K562 (cell line): ENCODE measurements around the gene AMPD3. TPM values are rescaled to one million over a fixed set of nuclear protein-coding genes. Genes with fewer than 3 reads are reported as not detected.

ENCODE experiments used
- BCL6 ChIP-seq: fragments of 250-450 bp; sonication (Bioruptor Pico); IDR thresholded peaks from 2 replicates; pipeline ENCODE4 v1.4.0; 2020
- CXXC5 ChIP-seq: fragments of 250-450 bp; sonication (Bioruptor Pico); IDR thresholded peaks from 2 replicates; pipeline ENCODE4 v1.8.0; 2022; ENCODE audit warnings: inconsistent platforms, mild to moderate bottlenecking, moderate library complexity
- KHSRP ChIP-seq: fragments of 450-650 bp; IDR thresholded peaks from 2 replicates; pipeline ENCODE4 v1.6.1; 2017
- KLF16 ChIP-seq: IDR thresholded peaks from 2 replicates; pipeline ENCODE4 v1.6.1; 2016; ENCODE audit warnings: antibody characterized with exemption
- MYC ChIP-seq, 2 experiments: fragments of 250-450 bp in 1 of 2; sonication (Bioruptor Pico) in 1 of 2; IDR thresholded peaks; 2 replicates each; pipeline versions ENCODE4 v1.5.1 to v1.6.1; 2012 to 2021; ENCODE audit warnings: low read depth in 2 of 2, borderline replicate concordance in 1 of 2, improper control_type of control experiment in 1 of 2, low read length in 1 of 2, mild to moderate bottlenecking in 1 of 2, moderate library complexity in 1 of 2
- NR2C2 ChIP-seq, 2 experiments: fragments of 200-800 bp in 1 of 2; sonication (Bioruptor generic) in 1 of 2; sonication (generic) in 1 of 2; formaldehyde crosslinking in 1 of 2; IDR thresholded peaks; 2 replicates each; pipeline versions ENCODE4 v1.6.1 to v1.8.0; 2016 to 2022; ENCODE audit warnings: mild to moderate bottlenecking in 1 of 2, missing compliant biosample characterization in 1 of 2, missing genetic modification characterization in 1 of 2, missing genetic modification reagents in 1 of 2
- PML ChIP-seq: IDR thresholded peaks from 2 replicates; pipeline ENCODE4 v1.6.1; 2012; ENCODE audit warnings: low read length, inconsistent platforms
- PTBP1 ChIP-seq: fragments of 200-400 bp; formaldehyde crosslinking; IDR thresholded peaks from 2 replicates; pipeline ENCODE4 v1.6.1; 2017; ENCODE audit warnings: low read depth, low read length
- RFX1 ChIP-seq: fragments of 450-650 bp; IDR thresholded peaks from 2 replicates; pipeline ENCODE4 v1.6.1; 2016; ENCODE audit warnings: mild to moderate bottlenecking, moderate library complexity
- SMC3 ChIP-seq: conservative IDR thresholded peaks from 2 replicates; pipeline ENCODE4 v1.6.1; 2011; ENCODE audit warnings: low read depth, low read length, improper control_type of control experiment; ENCODE audit not compliant: insufficient read depth
- TEAD4 ChIP-seq, 2 experiments: sonication (generic) in 1 of 2; formaldehyde crosslinking in 1 of 2; IDR thresholded peaks; 2 replicates each; pipeline versions ENCODE4 v1.6.1 to v1.8.0; 2012 to 2022; ENCODE audit warnings: borderline replicate concordance in 1 of 2, inconsistent platforms in 1 of 2, low read length in 1 of 2, mild to moderate bottlenecking in 1 of 2, missing genetic modification reagents in 1 of 2
- TOE1 ChIP-seq, 2 experiments: fragments of 450-650 bp in 1 of 2; sonication (generic) in 1 of 2; formaldehyde crosslinking in 1 of 2; IDR thresholded peaks; 2 replicates each; pipeline versions ENCODE4 v1.7.1 to v1.8.0; 2016 to 2022; ENCODE audit warnings: borderline replicate concordance in 2 of 2, mild to moderate bottlenecking in 2 of 2, antibody characterized with exemption in 1 of 2, inconsistent platforms in 1 of 2, low read depth in 1 of 2, missing genetic modification reagents in 1 of 2, moderate library complexity in 1 of 2
- XRCC5 ChIP-seq: fragments of 200-400 bp; formaldehyde crosslinking; IDR thresholded peaks from 2 replicates; pipeline ENCODE4 v1.6.1; 2017; ENCODE audit warnings: low read depth, mild to moderate bottlenecking, low read length
- ZBTB8A ChIP-seq: fragments of 450-650 bp; IDR thresholded peaks from 2 replicates; pipeline ENCODE4 v1.6.1; 2018; ENCODE audit warnings: mild to moderate bottlenecking, moderate library complexity; ENCODE audit not compliant: partially characterized antibody
- ZNF76 ChIP-seq: fragments of 250-450 bp; sonication (Bioruptor Pico); IDR thresholded peaks from 2 replicates; pipeline ENCODE4 v1.4.0; 2020; ENCODE audit warnings: mild to moderate bottlenecking, moderate library complexity, borderline replicate concordance
- polyA plus RNA-seq, 8 experiments: library from polyadenylated mRNA; depleted of rRNA in 4 of 8; stranded (reverse) in 5 of 8; unstranded in 3 of 8; fragments of >200 nt; fragmentation: Nextera tagmentation in 2 of 8; fragmentation: Illumina TruSeq in 1 of 8; extraction: Ambion mirVana in 2 of 8; extraction: Trizol in 1 of 8; gene quantifications; 2 replicates each; pipeline versions ENCODE4 v1.2.1 to v1.2.3, GENCODE V29; 2011 to 2014; ENCODE audit warnings: inconsistent platforms in 1 of 8, missing spikeins in 1 of 8
- total RNA-seq, 7 experiments: library from RNA; depleted of rRNA in 6 of 7; stranded (reverse); fragments of >200 nt in 6 of 7; fragmentation: Illumina TruSeq in 2 of 7; extraction: Trizol in 2 of 7; gene quantifications; 2 replicates each; pipeline versions ENCODE4 v1.2.1 to v1.2.3, GENCODE V29; 2011 to 2021; ENCODE audit warnings: low replicate concordance in 1 of 7
- TF ChIP-seq, protein P1 (sequence below): sonication (generic); formaldehyde crosslinking; IDR thresholded peaks from 2 replicates; pipeline ENCODE4 v1.9.0; 2022; ENCODE audit warnings: mild to moderate bottlenecking, missing genetic modification reagents
- TF ChIP-seq, protein P2 (sequence below): fragments of 450-650 bp; formaldehyde crosslinking; IDR thresholded peaks from 2 replicates; pipeline ENCODE4 v1.4.0; 2020; ENCODE audit warnings: mild to moderate bottlenecking, moderate library complexity
- TF ChIP-seq, protein P3 (sequence below), 2 experiments: IDR thresholded peaks; 2 replicates each; pipeline ENCODE4 v1.6.1; 2011; ENCODE audit warnings: borderline replicate concordance in 1 of 2, control low read depth in 1 of 2, low read depth in 1 of 2, low read length in 1 of 2, mild to moderate bottlenecking in 1 of 2, mixed read lengths in 1 of 2, moderate library complexity in 1 of 2; ENCODE audit not compliant: insufficient read depth in 1 of 2, insufficient read length in 1 of 2, poor library complexity in 1 of 2, severe bottlenecking in 1 of 2; ENCODE audit errors: extremely low read depth in 1 of 2
- TF ChIP-seq, protein P4 (sequence below): IDR thresholded peaks from 2 replicates; pipeline ENCODE4 v1.6.1; 2012; ENCODE audit warnings: low read depth, low read length, improper control_type of control experiment, borderline replicate concordance

The AMPD3 gene
- total and polyA plus RNA-seq, 9 of the 15 experiments (the other 6 are each of a cell fraction or from before 2014, with no cell fraction given): 4.4 to 23.6 (median 11.2) TPM

DNA sequence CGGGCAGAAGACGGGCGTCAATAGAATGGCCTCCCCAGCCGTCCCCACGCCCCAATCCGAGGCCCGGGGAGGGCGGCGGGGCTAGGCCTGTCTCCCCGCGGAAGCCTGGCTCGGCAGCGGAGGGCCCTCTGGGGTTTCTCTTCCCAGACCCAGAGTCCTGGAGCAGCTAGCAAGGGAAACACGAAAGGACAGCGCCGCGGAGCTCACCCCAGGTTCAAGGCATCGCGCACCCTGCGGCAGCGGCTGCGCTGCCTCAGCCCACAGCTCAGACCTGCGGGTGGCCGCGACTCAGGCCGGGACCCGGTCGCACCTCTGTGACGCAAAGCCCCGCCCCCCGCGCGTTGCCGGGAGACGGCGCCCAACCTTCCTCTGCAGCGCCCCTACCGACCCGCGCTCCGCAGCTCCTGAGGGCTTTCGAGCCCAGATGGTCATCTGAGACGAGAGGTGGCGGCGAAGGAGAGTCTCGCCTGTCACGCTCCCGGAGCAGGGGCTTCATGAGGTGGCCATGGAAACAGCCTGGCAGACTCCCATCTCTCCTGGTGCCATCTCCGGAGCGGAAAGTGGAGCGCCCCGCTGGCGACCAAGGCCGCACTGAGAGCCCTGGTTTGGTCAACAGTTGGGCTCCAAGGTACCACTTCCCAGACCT lies 86.0 kb downstream of the AMPD3 start, which contains the start of gene RNF141 (continued):
- TF ChIP-seq SMC3: peak; percentile 16; the same call in 1 of the 2 replicates
- peak; percentile 88 for TF ChIP-seq NR2C2 (CRISPR knock-in tag; IDR thresholded peaks at IDR 0.05)
- peak; percentile 91 for TF ChIP-seq NR2C2 (tag; IDR thresholded peaks at IDR 0.05)
- TF ChIP-seq, protein P1, sequence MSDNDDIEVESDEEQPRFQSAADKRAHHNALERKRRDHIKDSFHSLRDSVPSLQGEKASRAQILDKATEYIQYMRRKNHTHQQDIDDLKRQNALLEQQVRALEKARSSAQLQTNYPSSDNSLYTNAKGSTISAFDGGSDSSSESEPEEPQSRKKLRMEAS: peak; percentile 61
- TF ChIP-seq KLF16: peak; percentile 61; the same call in 1 of the 2 replicates
- TF ChIP-seq PTBP1: no peak
- TF ChIP-seq ZNF76: 0 out of 2 replicates have a peak, but pooled peaks have one; percentile 14
- peak; percentile 82; the same call in 1 of the 2 replicates for TF ChIP-seq XRCC5
- peak; percentile 65; the same call in 1 of the 2 replicates for TF ChIP-seq PML
- peak; percentile 72 for TF ChIP-seq MYC (IDR thresholded peaks at IDR 0.05; ENCODE audit: low read depth, low read length)
- TF ChIP-seq MYC (CRISPR knock-in tag; IDR thresholded peaks at IDR 0.05; ENCODE audit: borderline replicate concordance, low read depth): no peak
- peak; percentile 97 for TF ChIP-seq RFX1
- TF ChIP-seq, protein P2, sequence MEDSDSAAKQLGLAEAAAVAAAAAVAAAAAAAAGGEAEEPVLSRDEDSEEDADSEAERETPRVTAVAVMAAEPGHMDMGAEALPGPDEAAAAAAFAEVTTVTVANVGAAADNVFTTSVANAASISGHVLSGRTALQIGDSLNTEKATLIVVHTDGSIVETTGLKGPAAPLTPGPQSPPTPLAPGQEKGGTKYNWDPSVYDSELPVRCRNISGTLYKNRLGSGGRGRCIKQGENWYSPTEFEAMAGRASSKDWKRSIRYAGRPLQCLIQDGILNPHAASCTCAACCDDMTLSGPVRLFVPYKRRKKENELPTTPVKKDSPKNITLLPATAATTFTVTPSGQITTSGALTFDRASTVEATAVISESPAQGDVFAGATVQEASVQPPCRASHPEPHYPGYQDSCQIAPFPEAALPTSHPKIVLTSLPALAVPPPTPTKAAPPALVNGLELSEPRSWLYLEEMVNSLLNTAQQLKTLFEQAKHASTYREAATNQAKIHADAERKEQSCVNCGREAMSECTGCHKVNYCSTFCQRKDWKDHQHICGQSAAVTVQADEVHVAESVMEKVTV (CRISPR knock-in tag): 0 out of 2 replicates have a peak, but pooled peaks have one; percentile 21
- TF ChIP-seq KHSRP: peak; percentile 47; the same call in 1 of the 2 replicates
- 0 out of 2 replicates have a peak, but pooled peaks have one; percentile 32 for TF ChIP-seq TOE1 (IDR thresholded peaks at IDR 0.05; ENCODE audit: borderline replicate concordance)
- no peak for TF ChIP-seq TOE1 (CRISPR knock-in tag; IDR thresholded peaks at IDR 0.05; ENCODE audit: borderline replicate concordance, low read depth)
- TF ChIP-seq CXXC5: peak; percentile 99
- 0 out of 2 replicates have a peak, but pooled peaks have one; percentile 10 for TF ChIP-seq TEAD4 (IDR thresholded peaks at IDR 0.05; ENCODE audit: low read length)
- TF ChIP-seq TEAD4 (CRISPR knock-in tag; IDR thresholded peaks at IDR 0.05; ENCODE audit: borderline replicate concordance): no peak
- no peak for TF ChIP-seq BCL6 (CRISPR knock-in tag)
- TF ChIP-seq, protein P3, sequence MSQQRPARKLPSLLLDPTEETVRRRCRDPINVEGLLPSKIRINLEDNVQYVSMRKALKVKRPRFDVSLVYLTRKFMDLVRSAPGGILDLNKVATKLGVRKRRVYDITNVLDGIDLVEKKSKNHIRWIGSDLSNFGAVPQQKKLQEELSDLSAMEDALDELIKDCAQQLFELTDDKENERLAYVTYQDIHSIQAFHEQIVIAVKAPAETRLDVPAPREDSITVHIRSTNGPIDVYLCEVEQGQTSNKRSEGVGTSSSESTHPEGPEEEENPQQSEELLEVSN (IDR thresholded peaks at IDR 0.05; ENCODE audit: borderline replicate concordance in 1 of 2, extremely low read depth in 1 of 2, insufficient read depth in 1 of 2, insufficient read length in 1 of 2, low read depth in 1 of 2, low read length in 1 of 2, poor library complexity in 1 of 2, severe bottlenecking in 1 of 2): peak; percentile 44 to 73
- no peak for TF ChIP-seq ZBTB8A
- TF ChIP-seq, protein P4, sequence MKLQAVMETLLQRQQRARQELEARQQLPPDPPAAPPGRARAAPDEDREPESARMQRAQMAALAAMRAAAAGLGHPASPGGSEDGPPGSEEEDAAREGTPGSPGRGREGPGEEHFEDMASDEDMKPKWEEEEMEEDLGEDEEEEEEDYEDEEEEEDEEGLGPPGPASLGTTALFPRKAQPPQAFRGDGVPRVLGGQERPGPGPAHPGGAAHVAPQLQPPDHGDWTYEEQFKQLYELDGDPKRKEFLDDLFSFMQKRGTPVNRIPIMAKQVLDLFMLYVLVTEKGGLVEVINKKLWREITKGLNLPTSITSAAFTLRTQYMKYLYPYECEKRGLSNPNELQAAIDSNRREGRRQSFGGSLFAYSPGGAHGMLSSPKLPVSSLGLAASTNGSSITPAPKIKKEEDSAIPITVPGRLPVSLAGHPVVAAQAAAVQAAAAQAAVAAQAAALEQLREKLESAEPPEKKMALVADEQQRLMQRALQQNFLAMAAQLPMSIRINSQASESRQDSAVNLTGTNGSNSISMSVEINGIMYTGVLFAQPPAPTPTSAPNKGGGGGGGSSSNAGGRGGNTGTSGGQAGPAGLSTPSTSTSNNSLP: no peak
